NCI-H2107 (cell line): ENCODE measurements around the gene PPM1E.
"Not testable (repeated sequence)": the region's sequence is repeated elsewhere in the genome, so short reads cannot be mapped to it uniquely, and the experiment has no call there.

Source experiments
- DNase-seq: peaks from one replicate; lab custom pipeline; 2025; lab: John Stamatoyannopoulos, UW

Gene PPM1E

DNA sequence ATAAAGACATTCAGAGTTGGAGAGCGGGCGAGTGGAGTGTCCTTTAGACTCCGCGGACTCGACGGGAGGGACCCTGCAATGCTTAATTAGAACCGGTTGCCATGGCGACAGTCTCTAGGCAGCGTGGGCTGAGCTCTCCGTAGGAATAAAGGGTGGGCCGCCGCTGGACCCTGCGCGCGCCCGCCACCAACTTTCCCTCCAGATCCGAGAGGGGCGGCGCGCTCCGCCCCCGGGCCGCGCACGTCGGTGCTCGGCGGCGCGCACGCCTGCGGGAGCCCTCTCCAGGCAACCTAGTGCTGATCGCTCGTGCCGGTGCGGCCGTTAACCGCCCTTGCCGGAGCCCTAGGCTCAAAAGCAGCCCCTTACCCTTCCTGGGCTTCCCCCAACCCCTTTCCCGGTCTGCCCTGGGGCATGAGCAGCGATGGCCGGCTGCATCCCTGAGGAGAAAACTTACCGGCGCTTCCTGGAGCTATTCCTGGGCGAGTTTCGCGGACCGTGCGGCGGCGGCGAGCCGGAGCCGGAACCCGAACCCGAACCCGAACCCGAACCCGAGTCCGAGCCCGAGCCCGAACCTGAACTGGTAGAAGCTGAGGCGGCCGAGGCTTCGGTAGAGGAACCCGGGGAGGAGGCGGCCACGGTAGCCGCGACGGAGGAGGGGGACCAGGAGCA is at the start of gene PPM1E:
Gene PPM1E (plus strand): TSS at position 278 of the 669 bp plus-strand sequence.
- DNase-seq = peak; percentile 67

- DNase-seq = no peak
These were observed 49.1 kb upstream of the PPM1E start for GRCh38 chr17:58706351-58707140.

- peak; percentile 3 for DNase-seq
These were observed 44.6 kb upstream of the PPM1E start for GRCh38 chr17:58710948-58711552.

DNA sequence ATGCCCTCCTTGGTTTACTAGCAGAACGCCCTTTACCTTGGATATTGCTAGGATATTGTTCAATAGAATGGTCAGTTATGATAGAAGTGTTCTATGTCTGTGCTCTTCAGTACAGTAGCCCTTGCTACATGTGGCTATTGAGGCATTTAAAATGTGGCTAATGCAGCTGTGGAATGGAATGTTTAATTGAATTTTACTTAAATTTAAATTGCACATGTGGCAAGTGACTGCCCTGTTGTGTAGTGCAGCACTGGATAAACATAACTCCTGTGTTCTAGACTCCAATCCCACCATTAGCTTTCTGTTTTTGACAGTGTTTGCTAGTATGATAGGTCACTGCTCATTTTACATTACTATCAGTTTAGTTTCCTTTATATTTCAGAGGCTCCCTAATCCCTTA is 33.4 kb upstream of the PPM1E start:
- DNase-seq = no peak

DNA sequence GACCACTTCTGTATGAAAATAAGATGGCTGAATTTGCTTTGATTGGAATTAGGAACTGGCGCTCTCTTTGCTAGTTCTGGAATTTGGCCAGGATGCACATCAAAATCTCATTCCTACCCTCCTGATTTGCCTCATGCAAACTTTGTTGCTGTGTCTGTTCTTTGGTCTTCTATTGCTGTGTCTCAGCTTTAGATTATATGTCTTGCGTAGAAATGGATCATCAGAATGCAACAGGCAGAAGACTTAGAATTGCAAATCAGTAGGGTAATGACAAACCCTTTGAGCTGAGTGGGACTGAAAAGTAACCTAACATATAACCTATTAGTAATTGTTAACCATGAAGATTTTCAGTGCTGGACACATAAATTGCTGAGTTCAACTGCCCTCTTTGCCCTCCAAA is 33.0 kb upstream of the PPM1E start:
- no peak for DNase-seq

- no peak for DNase-seq
These were observed 26.9 kb upstream of the PPM1E start for GRCh38 chr17:58728798-58729197.

DNA sequence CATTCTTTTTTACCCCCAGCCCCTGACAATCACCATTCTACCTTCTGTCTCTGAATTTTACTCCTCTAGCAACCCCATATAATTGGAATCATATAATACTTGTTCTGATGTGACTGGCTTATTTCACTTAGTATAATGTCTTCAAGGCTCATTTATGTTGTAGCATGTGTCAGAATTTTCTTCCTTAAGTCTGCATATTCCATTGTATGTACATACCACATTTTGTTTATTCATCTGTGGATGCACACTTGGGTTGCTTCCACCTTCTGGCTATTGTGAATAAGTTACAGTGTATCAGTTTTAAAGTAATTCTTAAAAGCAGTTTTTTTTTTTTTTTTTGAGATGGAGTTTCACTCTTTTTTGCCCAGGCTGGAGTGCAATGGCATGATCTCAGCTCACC is 24.7 kb upstream of the PPM1E start:
- DNase-seq = no peak

GRCh38 chr17:58734040-58734439 is 21.6 kb upstream of the PPM1E start:
- DNase-seq = no peak

GRCh38 chr17:58734811-58735210 is 20.8 kb upstream of the PPM1E start:
- no peak for DNase-seq

DNA sequence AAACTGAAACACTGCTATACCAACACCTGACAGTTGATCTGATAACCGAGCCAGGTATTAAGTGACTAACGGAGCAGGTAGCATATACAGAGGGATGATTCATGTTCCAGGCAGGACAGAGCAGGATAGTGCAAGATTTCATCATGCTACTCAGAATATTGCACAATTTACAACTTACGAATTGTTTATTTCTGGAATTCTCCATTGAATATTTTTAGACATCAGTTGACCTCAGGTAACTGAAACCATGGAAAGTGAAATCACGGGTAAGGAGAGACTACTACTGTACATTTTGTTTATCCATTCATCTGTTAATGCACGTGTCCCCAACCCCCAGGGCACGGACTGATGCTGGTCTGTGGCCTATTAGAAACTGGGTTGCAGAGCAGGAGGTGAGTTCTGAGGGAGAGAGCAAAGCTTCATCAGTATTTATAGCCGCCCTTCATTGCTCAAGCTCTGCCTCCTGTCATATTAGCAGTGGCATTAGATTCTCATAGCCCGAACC is 14.5 kb upstream of the PPM1E start:
- DNase-seq = no peak

DNA sequence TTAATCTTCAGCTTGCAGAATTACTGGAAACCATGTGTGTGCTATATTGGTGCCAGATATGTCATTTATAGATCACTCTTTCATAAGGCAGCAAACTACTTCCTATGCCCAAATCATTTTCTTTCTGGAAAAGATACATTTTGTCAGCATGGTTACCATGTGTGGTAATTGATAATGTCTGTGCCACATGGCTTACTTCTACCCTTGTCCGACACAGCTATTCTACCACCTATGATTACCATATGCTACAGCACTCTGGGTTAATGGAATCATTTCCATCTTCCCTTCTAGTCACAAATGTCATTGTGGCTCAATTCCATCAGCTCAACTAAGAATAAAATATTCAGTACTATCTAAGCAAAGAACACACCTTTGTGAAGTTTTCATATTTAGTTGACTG is 8.0 kb upstream of the PPM1E start:
- no peak for DNase-seq

GRCh38 chr17:58749627-58750026 is 6.0 kb upstream of the PPM1E start:
- DNase-seq = not testable (repeated sequence)

DNA sequence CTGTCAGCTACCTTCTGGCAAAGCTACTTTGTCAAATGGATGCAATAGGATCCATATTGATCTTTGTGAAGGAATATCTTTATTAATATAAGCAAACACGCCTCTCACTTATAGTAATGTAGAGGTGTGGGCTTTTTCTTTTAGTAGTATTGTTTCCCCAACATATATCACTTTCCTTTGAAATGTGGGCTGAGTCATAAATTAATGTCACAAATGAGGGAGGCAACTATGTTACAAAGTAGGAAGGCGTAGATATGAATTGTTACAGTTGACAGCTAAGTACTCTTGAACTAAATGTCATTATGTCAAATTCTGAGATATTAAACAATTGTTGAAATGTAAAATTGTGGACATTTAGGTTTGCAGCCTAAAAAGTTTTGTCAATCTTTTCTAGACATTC is 2.6 kb upstream of the PPM1E start:
- DNase-seq = no peak

GRCh38 chr17:58755269-58755576 is 431 bp upstream of the PPM1E start:
- DNase-seq = no peak

- no peak for DNase-seq
These were observed 850 bp downstream of the PPM1E start for GRCh38 chr17:58756246-58757161.

DNA sequence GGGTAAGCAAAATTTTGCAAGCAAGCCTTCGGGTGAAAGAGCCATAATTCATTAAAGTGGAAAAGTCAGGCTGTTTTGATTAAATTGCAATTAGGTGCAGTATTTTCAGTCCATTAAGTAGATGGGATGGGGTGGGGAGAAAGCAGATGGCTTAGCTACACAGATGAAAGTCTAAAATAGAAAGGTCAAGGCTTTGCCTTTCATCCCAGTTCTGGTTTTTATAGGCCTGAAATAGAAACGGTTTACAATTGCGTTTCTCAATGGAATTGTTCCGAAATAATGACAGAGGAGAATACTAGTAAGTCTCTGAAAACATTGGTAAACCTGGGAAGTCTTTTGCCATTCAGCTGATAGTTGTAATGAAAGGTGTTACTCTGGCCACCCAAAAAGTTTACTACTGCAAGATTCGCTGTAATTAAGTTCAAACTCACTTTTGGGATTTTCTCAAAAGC is 1.5 kb downstream of the PPM1E start:
- no peak for DNase-seq

GRCh38 chr17:58758890-58759289 is 3.2 kb downstream of the PPM1E start:
- no peak for DNase-seq

GRCh38 chr17:58759522-58759921 is 3.9 kb downstream of the PPM1E start:
- no peak for DNase-seq

- DNase-seq = no peak
These were observed 4.6 kb downstream of the PPM1E start for GRCh38 chr17:58760248-58760647.

DNA sequence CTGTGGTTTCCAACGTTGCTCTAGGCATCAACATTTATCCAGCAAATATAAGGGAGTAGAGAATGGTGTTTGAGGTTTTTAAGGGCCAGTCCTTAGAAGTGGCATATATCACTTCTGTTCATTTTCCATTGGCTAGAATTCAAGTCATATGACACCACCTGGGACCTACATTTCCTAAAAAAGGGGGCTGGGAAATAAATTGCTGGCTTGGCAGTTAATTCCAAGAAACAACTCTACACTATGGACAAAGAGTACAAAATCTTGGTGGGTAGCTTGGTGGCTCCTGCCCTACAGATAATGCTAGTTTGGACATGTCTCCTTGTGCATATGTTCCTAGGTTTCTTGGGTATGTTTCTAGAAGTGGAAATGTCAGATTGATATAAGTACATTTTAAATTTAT is 7.6 kb downstream of the PPM1E start:
- no peak for DNase-seq

- DNase-seq = no peak
These were observed 8.7 kb downstream of the PPM1E start for GRCh38 chr17:58764373-58764772.

- DNase-seq = not testable (repeated sequence)
These were observed 22.8 kb downstream of the PPM1E start for GRCh38 chr17:58778482-58778881.
